HG03097 (cell line): Measurements from ENCODE around the gene HMSD.
"Not testable (repeated sequence)": the region's sequence is repeated elsewhere in the genome, so short reads cannot be mapped to it uniquely, and the experiment has no call there.

ENCODE experiments used
- ATAC-seq: cut with Tn5 transposase; IDR thresholded peaks from one replicate; pipeline ENCODE4 v1.9.1; 2021; ENCODE audit not compliant: unreplicated experiment, low FRiP score

HMSD gene, protein sequence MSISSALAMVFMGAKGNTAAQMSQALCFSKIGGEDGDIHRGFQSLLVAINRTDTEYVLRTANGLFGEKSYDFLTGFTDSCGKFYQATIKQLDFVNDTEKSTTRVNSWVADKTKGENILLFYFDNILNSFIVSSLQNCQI

DNA sequence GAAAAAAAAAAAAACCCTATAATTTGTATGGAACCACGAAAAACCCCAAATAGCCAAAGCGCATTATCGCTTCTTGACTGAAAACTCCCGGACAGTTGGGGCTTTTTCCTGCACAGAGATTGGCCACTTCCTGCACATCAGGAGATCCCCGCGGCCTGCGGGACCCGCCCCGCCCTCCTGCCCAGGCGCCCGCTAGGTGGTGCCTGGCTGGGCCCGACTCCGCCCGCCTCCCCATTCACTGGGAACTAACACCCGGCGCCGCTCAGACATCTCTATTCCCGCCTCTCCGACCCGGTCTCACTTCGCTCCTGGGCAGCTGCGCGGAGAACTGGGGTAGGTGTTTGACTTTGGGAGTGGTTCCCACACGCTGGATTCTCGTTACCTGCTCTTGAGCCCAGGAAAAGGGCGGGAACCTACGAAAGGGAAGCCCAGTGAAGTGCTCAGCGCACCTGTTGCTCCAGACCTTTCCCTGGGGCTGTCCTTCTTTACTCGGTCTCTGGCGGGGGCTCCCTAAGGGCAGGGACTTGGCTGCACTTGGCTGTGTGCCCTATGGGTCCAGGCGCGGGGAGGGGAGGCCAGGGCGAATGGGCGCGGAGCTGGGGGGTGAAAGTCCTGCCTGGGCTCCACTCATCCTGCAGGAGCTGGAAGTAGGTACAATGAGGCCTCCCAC lies at the start of gene HMSD:
Gene HMSD, plus strand, starts transcription at position 234 of the 670 bp plus-strand sequence. CDS start 4,155 bp downstream, outside the sequence.
- peak; percentile 88 for ATAC-seq

DNA sequence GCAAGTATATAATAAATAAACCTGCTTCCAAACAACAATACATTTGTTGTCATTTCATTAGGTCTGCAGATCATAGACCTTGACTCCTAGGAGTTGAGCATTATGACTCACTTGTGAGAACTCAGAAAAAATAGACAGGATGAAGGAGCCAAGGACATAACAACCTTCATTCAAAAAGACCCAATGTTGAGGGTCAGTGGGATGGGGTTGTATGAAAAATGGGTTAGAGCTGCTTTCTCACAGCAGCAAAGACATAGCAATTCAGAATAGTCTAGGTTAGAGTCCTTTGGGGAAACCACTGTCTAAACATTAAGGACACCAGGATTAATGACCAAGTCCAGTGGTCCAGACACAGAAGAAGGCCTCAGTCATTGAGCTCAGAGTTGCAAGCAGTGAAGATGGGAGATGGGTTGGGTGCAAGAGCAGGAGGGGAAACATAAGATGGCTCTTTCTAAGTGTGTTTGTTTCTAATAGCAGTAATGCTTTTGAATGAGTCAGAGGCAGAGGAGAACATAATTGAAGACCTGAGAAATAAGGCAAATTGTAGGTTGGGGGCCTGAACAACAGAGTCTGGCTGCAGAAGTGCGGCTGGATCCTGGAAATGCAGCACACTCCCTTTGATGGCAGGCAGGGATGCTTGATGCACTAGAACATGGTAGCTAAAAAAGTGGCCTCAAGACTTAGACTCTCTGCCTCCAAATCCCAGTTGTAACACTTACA lies 45.1 kb upstream of the HMSD start:
- ATAC-seq = no peak

DNA sequence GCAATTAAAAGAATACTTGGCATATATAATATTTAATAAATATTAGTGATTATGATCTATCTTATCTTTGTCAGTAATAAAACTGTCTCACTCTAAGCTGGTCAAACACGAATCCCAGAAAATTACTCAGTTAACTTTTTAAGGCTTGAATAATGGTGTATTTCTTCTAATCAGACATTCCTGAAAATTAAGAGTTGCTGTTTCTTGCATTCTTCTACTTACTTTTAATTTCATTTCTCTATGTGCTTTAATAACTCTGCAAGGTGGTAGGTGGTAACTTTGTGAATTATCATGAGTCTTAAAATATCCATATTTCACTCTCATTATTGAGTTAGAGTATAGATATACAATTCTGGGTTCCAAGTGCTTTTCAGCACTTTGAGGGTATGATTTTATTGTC lies 44.4 kb upstream of the HMSD start:
- no peak for ATAC-seq

DNA sequence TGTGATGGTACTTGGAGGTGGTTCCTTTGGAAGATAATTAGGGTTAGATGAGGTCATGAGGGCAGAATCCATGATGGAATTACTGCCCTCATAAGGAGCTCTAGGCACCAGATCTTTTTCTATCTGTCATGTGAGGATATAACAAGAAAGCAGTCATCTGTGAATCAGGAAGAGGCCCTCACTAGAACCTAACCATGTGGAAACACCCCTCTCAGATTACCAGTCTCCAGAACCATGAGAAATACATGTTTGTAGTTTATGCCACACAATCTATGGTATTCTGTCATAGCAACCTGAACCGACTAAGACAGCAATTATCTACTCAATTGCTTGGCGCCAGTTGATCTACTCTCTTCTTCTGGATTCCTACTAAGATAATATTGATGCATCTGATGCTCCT lies 43.7 kb upstream of the HMSD start:
- no peak for ATAC-seq

DNA sequence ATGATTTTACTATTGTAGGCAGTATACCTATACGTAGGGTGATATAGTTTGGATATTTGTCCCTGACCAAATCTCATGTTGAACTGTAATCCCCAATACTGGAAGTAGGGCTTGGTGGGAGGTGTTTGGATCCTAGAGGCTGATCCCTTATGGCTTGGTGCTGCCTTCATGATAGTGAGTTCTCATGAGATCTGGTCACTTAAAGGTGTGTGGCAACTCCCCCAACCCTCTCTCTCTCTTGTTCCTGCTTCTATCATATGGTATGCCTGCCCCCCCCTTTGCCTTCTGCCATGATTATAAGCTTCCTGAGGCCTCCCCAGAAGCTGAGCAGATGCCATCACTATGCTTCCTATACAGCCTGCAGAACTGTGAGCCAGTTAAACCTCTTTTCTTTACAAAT lies 43.0 kb upstream of the HMSD start:
- no peak for ATAC-seq

DNA sequence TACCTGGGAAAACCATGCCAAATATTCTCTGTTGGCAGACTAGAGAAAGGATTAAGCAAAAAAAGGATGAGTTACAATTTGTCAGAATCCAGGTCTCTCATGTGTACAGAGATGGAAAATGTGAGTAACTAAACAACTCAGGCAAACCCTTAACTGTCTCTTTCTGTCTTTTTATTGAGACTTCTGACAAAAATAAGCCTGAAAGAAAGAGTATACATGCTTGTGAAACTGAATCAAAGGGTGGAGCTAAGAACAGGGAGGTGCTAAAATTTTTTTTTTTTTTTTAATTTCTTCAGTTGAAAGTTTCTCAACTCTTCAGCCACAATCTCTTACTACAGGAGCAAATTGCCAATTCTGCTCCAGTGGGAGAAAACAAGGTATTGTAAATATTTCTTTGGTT lies 41.4 kb upstream of the HMSD start, which contains the start of gene SERPINB10:
Gene SERPINB10, plus strand, starts transcription at position 295 of the 400 bp plus-strand sequence. CDS start 7,553 bp downstream, outside the sequence.
- ATAC-seq = no peak

DNA sequence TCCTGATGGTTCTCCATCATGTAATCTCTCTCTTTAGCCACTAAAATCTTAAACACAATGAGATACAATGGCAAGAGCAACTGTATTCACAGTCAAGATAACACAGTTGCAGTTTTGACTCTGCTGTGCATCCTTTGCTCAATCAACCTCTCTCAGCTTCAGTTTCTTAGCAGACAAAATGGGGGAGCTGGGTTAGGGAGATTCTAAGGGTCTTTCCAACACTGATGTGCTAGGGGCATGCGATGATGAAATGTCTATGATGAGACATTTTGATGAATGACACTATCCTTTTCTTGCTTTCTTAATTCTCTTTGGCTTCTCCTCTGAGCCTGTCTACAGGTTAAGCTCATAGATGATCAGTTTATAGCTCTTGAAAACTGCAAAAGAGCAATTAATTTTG lies 40.2 kb upstream of the HMSD start:
- no peak for ATAC-seq

DNA sequence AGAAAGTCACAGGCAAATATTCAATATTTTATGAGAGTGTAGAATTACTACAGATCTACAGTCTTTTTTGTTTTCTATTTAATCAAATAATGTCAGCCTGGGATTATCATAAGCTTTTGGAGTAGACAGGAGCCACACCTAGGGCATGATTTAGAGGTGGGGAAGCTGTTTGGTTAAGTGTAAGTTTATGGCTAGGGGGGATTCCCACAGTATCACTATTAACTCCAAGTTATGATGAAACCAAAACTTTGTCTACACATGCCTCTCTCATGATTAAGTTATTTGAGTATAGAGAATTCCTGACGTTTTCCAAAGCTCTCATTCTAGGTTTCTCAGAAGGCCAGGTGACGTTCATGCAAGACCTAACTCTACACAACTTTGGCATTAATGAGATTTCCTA lies 39.2 kb upstream of the HMSD start:
- peak; percentile 71 for ATAC-seq

DNA sequence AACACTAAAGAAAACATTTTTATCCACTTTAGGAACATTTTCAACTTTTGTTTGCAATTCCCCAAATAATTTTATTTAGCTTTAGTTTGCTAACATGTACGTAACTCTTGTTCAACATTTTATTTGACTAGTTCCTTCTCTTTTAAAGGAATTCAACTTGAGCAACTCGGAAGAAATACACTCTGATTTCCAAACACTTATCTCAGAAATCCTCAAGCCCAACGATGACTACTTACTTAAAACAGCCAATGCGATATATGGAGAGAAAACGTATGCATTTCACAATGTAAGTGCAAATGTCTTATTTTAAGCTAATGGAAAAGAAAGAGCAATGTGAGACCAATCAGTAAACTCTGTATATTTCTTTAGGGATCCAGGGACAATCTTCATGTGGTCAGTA lies 31.3 kb upstream of the HMSD start:
- no peak for ATAC-seq

DNA sequence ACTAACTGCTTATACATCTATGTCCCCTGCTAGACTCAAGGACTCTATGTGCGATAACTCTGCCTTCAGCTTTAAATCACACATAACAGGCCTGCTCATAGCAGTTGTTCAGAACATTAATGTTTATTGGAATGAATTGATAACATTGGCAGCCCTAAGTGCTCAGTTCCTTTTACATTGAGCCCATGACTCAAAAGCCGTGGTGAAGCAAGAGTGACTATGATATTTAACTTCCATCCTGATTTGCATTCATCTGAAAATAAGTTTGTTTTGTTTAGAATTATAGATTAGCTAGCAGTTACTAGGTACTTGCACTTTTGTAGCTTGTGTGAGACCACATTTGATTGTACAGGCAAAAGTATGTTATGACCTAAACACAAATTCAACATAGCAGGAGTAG lies 27.1 kb upstream of the HMSD start:
- no peak for ATAC-seq

DNA sequence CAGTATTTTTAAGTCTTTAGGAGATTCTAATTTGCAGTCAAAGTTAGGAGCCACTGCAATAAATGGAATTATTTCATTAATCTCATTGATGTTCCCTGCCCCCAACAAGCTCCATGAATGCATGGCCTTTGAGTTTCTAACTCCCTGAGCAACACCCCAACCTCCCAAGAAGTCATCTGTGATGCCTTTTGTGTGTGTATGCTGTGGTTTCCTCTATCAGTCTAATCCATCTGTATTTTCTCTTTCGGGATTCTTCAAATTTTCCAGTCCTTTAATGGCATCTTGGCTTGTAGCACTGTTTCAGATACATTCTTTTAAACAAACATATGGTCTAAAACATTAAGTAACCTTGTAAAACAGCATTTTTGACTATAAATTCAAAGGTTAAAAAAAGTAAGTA lies 24.6 kb upstream of the HMSD start:
- no peak for ATAC-seq

DNA sequence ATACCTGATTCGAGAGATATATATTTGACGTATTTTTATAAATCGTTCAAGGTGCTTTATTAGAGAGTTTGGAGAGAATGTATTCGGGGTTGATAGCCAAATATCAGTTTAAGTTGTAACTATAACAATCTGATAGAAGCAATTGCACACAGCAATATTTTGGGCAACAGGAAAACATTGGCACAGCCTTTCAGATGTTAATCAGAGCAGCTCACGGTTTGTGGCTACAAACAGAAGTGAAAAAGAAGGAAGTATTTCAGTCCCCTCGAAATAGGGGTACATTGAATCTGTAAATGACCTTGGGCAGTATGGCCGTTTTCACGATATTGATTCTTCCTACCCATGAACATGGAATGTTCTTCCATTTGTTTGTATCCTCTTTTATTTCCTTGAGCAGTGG lies 20.8 kb upstream of the HMSD start:
- no peak for ATAC-seq

DNA sequence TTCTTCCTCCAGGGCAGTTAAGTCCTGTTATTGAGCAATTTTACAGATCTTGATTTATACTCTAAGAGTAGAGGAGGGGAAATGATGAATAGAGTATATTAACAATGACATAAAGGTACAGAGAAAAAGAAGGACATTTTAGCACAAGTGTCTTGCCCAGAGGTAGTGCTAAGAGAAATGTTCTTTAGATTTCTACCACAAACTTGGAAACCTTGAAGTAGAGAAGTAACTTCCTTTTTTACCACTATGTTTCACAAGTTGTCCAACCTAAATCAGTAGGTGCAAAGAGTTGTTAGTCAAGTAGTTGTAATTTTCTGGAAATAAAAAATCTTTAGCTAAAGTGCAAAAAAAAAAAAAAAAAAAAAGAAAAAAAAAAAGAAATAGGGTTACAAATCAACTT lies 19.7 kb upstream of the HMSD start:
- not testable (repeated sequence) for ATAC-seq

DNA sequence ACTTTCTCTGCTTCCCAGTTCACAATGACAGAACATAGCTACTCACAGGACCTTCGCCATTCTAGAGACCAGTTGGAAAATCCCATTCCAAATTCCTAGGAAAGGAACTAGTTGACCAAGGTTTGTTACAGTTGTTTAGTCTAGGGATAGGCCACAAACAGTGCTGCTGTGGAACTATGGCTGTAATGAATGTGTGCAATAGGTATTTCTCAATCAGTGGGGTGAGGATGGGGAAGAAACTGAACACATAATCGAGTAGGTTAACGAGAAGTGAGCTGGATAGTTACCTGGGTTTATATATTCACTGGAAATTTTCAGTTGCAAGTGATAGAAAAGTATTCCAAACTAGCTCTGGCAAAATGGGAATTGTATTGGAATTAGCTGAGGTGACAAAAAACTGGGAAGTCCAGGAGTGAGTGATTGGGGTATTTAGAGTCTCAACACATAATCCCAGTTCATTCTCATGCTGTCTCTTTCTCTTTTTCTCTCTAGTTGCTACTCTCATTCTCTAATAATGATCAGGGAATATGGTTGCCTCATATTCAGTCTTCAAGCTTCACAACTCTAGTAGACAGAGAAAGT lies 18.2 kb upstream of the HMSD start:
- ATAC-seq = no peak

DNA sequence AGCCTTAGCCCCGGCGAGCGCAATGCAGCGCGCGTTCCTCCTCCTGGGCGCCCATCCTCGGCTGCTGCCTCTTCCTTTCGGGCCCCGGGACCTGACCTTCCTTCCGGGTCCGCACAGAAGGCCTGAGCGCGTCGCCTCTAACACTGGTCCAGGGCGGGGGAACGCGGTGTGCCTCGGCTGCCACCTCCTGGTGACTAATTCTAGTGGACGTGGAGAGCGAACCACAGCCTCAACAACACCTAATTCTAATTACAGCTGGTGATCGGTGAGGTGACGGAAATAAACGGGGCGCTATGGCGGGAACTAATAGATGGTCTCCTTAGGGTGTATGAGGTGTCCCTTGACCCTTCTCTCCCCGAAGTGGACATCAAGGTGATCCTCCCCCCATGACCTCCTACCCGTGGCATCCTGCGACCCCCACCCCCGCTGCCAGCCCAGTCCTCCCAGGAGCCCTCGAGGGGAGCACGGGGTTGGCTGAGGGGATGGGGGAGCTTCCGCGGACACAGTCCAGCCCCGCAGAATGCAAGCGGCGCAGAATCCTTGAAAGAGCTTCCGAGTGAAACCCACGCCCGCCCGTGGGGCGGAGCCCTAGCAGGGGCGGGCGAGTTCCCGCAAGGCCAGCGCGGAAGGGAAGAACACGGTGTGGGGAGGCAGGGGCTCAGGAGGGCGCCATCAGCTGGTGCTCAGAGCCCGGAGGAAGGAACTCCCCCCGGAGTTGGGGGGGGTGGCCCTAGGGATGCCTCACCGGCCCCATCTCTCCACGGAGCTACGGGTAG lies 12.8 kb upstream of the HMSD start:
- peak; percentile 98 for ATAC-seq

DNA sequence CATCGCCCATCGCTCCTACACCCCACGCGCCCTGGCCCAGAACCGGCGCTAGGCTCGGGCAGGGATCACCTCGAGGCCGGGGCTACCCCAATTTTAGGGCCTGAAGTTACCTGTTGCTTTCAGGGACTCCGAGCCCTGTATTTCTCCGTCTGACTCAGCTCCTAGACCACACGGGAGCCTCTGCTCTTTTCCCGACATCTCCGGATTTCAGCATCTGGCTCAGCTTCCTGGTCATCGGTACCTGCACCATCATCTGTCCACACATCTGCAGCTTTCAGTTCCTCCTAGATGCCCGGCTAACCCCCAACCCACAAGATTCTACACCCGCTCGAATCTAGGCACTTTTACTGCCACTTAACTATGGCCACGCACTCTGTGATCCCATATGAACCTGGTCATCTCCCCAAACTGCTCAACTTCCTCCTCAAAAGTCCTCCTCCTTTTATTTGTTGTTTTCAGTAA lies 12.1 kb upstream of the HMSD start:
- no peak for ATAC-seq

DNA sequence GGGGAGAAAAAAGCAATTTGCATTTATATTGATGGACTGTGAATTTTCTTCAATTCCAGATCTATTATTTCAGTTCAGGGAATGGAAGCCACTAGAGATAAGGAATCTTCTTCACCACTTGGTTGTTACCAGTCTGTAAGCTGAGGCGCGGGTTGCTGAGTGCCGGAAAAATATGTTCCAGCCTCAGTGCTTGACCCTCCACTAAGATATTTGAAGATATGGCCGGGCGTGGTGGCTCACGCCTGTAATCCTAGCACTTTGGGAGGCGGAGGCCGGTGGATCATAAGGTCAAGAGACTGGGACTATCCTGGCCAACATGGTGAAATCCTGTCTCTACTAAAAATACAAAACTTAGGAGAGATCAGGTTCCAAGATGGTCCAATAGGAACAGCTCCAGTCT lies 9.1 kb upstream of the HMSD start:
- ATAC-seq = no peak

DNA sequence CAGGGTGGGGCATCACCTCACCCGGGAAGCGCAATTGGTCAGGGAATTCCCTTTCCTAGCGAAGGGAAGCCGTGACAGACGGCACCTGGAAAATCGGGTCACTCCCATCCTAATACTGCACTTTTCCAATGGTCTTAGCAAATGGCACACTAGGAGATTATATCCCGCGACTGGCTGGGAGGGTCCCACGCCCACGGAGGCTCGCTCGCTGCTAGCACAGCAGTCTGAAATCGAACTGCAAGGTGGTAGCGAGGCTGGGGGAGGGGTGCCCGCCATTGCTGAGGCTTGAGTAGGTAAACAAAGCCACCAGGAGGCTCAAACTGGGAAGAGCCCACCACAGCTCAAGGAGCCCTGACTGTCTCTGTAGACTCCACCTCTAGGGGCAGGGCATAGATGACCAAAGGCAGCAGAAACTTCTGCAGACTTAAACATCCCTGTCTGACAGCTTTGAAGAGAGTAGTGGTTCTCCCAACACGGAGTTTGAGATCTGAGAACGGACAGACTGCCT lies 8.5 kb upstream of the HMSD start:
- not testable (repeated sequence) for ATAC-seq

DNA sequence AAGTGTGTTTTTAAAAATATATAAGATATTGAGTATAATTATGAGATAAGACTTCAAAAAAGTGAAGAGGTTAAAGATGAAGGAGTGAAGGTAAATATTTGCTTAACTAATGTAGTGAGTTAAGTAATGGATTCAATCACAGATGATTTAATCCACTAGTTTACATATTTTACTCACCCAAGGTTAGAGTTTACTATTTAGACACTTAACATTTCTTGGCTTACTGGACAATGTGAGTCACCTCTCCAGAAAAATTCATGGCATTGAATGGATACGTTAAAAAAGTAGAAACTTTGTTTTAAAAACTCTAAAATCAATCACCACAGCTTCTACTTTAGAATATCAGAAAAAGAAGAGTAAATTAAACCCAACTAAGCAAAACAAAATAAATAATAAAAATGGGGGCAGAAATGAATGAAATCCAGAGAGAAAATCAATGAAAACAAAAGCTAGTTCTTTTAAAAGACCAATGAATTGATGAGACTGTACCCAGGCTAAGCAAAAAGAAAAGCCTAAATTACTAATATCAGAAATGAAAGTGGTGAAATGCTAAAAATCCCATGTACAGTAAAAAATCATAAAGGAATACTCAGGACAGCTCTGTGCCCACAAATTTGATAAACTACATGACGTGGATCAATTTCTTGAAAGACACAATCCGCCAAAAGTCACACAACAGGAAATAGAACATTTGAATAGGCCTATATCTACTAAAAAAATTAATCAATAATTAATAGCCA lies 1.9 kb upstream of the HMSD start:
- ATAC-seq = no peak

DNA sequence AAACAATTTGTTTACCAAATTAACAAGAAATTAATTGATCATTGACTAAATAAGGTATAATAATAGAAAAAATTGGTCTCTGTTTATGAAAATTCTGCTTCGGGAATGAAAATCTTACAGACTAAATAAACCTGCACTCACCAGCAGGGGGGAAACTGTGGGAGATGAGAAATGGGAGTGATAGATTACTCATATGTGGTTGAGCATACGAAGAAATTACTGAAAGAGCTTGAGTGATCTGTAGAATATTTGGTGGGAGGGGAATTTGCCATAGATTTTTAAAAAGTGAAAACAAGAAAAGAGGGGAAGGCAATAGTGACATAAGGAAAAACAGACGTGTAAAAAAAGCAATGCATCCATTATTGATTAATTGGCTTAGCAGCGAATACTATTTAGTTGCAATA lies 2.2 kb downstream of the HMSD start:
- ATAC-seq = peak; percentile 37
